ENCODE results near the gene COX19.

COX19 gene

GRCh38 chr7:1008733-1009363 lies 33.5 kb upstream of the COX19 start:
- no peak for TF ChIP-seq CTCF (IDR thresholded peaks at IDR 0.05)

GRCh38 chr7:1007901-1008300 lies 32.6 kb upstream of the COX19 start:
- no peak for TF ChIP-seq CTCF (IDR thresholded peaks at IDR 0.05)

- no peak for TF ChIP-seq CTCF (IDR thresholded peaks at IDR 0.05)
Measured at GRCh38 chr7:1005303-1005702, 30.0 kb upstream of the COX19 start.

GRCh38 chr7:1004018-1004852 lies 28.9 kb upstream of the COX19 start:
- TF ChIP-seq CTCF (IDR thresholded peaks at IDR 0.05) = no peak

GRCh38 chr7:999941-1000935 lies 24.9 kb upstream of the COX19 start:
- no peak for TF ChIP-seq CTCF (IDR thresholded peaks at IDR 0.05)

- TF ChIP-seq CTCF (IDR thresholded peaks at IDR 0.05) = no peak
Measured at GRCh38 chr7:999149-999879, 24.0 kb upstream of the COX19 start.

Measured in LNCAP (cell line).